ENCODE data around the gene CCDC184.
"Not testable (repeated sequence)": the region's sequence is repeated elsewhere in the genome, so short reads cannot be mapped to it uniquely, and the experiment has no call there.

DNA sequence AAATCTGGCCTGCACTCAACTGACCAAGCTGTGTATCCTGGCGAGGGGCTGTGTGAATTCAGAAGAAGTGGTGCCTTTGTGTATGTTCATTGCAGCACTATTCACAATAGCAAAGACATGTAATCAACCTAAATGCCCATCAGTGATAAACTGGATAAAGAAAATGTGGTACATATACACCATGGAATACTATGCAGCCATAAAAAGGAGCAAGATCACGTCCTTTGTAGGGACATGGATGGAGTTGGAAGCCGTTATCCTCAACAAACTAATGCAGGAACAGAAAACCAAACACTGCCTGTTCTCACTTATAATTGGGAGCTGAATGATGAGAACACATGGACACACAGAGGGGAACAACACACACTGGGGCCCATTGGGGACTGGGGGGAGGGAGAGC is 41.1 kb downstream of the CCDC184 start:
- TF ChIP-seq, protein P1, sequence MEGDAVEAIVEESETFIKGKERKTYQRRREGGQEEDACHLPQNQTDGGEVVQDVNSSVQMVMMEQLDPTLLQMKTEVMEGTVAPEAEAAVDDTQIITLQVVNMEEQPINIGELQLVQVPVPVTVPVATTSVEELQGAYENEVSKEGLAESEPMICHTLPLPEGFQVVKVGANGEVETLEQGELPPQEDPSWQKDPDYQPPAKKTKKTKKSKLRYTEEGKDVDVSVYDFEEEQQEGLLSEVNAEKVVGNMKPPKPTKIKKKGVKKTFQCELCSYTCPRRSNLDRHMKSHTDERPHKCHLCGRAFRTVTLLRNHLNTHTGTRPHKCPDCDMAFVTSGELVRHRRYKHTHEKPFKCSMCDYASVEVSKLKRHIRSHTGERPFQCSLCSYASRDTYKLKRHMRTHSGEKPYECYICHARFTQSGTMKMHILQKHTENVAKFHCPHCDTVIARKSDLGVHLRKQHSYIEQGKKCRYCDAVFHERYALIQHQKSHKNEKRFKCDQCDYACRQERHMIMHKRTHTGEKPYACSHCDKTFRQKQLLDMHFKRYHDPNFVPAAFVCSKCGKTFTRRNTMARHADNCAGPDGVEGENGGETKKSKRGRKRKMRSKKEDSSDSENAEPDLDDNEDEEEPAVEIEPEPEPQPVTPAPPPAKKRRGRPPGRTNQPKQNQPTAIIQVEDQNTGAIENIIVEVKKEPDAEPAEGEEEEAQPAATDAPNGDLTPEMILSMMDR (IDR thresholded peaks at IDR 0.05), result not testable (repeated sequence)
- TF ChIP-seq EP300 (IDR thresholded peaks at IDR 0.05; ENCODE audit: borderline replicate concordance in 1 of 2, low read depth in 1 of 2, low read length in 1 of 2); MEF2A (IDR thresholded peaks at IDR 0.05; ENCODE audit: borderline replicate concordance, low read depth): not testable (repeated sequence)

Data from SK-N-SH (cell line).